Activated T-helper 17 cell treated with anti-CD3 and anti-CD28 coated beads, Interleukin-2, amount 50 U/mL, for 72 hours (primary cell): Measurements from ENCODE around the gene SLC29A3. TPM values are rescaled to one million over a fixed set of nuclear protein-coding genes. Genes with fewer than 3 reads are reported as not detected.
A peak's percentile ranks its signal among the peaks of the same experiment; 100 is the strongest.

Experiments used
- ATAC-seq: fragments of 150-1000 bp; cut with Tn5 transposase; replicated peaks from 2 replicates; pipeline ENCODE4 v1.10.0; 2021; ENCODE audit warnings: mild to moderate bottlenecking, moderate library complexity
- H3K27ac Mint-ChIP-seq: one replicate; pipeline ENCODE4 v1.8.0; 2022; ENCODE audit warnings: mixed read lengths
- H3K27me3 Mint-ChIP-seq: one replicate; pipeline ENCODE4 v1.8.0; 2022; ENCODE audit warnings: mixed read lengths
- H3K36me3 Mint-ChIP-seq: one replicate; pipeline ENCODE4 v1.8.0; 2022; ENCODE audit warnings: low read depth, mild to moderate bottlenecking, mixed read lengths
- H3K4me1 Mint-ChIP-seq: one replicate; pipeline ENCODE4 v1.8.0; 2022; ENCODE audit warnings: mixed read lengths
- H3K4me3 Mint-ChIP-seq: one replicate; pipeline ENCODE4 v1.8.0; 2022; ENCODE audit warnings: mild to moderate bottlenecking, mixed read lengths
- H3K9me3 Mint-ChIP-seq: one replicate; pipeline ENCODE4 v1.8.0; 2022; ENCODE audit warnings: mixed read lengths
- total RNA-seq, 2 donors: library from RNA; stranded (reverse); gene quantifications; one replicate each; pipeline ENCODE4 v1.2.3, GENCODE V29; 2022

The SLC29A3 gene
- total RNA-seq, 2 donors from 2014 or later: 2.7 to 3.4 TPM

GRCh38 chr10:71334221-71334791 is 15.2 kb downstream of the SLC29A3 start:
- H3K4me1 Mint-ChIP-seq: no peaks in the 10 kb centered on the region
- no peaks in the 10 kb centered on the region for H3K27me3 Mint-ChIP-seq
- H3K36me3 Mint-ChIP-seq: peaks cover 6% of the 10 kb centered on the region
- no peak overlapping the region for H3K27ac Mint-ChIP-seq
- no peak for ATAC-seq
- no peaks in the 10 kb centered on the region for H3K9me3 Mint-ChIP-seq
- H3K4me3 Mint-ChIP-seq: no peak overlapping the region

GRCh38 chr10:71335173-71335708 is 16.2 kb downstream of the SLC29A3 start:
- no peak for ATAC-seq
- H3K4me1 Mint-ChIP-seq: no peaks in the 10 kb centered on the region
- H3K9me3 Mint-ChIP-seq: no peaks in the 10 kb centered on the region
- H3K27ac Mint-ChIP-seq: peak overlapping the region; percentile 76
- H3K4me3 Mint-ChIP-seq: no peak overlapping the region
- peaks cover 6% of the 10 kb centered on the region for H3K36me3 Mint-ChIP-seq
- H3K27me3 Mint-ChIP-seq: no peaks in the 10 kb centered on the region

- no peaks in the 10 kb centered on the region for H3K27me3 Mint-ChIP-seq
- no peak overlapping the region for H3K4me3 Mint-ChIP-seq
- no peaks in the 10 kb centered on the region for H3K36me3 Mint-ChIP-seq
- ATAC-seq: no peak
- no peaks in the 10 kb centered on the region for H3K9me3 Mint-ChIP-seq
- no peaks in the 10 kb centered on the region for H3K4me1 Mint-ChIP-seq
- no peak overlapping the region for H3K27ac Mint-ChIP-seq
Measured at GRCh38 chr10:71336632-71337031, 17.6 kb downstream of the SLC29A3 start.

- ATAC-seq: no peak
- H3K27ac Mint-ChIP-seq: no peak overlapping the region
Measured at GRCh38 chr10:71337219-71337701, 18.2 kb downstream of the SLC29A3 start.

DNA sequence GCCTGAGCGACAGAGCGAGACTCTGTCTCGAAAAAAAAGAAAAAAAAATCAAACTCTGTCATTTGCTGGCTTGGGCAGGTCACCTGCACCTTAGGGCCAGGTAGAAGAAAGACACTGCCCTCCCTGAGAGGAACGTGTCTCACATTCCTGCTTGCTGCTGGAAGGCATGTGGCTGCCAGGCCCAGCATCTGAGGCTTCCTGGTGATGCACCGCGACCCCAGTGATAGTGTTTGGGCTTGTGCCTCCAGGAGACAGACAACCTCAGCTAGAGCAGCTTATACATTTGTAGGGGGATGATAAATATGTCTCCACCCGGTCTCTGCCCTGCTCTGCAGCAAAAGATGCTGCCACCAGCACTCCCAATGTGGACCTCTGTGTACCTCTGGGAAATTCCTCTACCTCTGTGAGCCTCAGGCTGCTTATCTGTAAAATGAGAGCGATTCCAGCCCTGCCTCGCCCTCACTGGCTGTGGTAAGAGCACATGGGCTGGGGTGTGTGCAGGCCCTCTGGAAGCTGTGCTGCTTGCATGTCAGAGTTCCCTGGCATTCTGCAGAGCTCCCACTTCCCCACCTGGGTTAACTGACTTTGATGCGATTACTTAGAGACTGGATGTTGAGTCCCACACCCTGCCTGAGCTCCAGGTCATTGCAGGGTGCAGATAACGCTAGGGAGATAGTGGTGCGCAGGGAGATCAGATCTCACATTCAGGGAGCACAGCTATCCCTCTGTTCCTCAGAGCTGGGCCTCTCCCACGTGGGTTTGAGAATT is 19.9 kb downstream of the SLC29A3 start:
- no peak for ATAC-seq
- Mint-ChIP-seq H3K27ac (no peak overlapping the region), H3K36me3 (no peaks in the 10 kb centered on the region), H3K4me1 (no peaks in the 10 kb centered on the region), H3K9me3 (no peaks in the 10 kb centered on the region), H3K27me3 (no peaks in the 10 kb centered on the region), H3K4me3 (no peak overlapping the region)

More at GRCh38 chr10:71337219-71337701, 18.2 kb downstream of the SLC29A3 start:
- H3K36me3 Mint-ChIP-seq: no peaks in the 10 kb centered on the region
- no peaks in the 10 kb centered on the region for H3K4me1 Mint-ChIP-seq
- no peaks in the 10 kb centered on the region for H3K27me3 Mint-ChIP-seq
- H3K9me3 Mint-ChIP-seq: no peaks in the 10 kb centered on the region
- H3K4me3 Mint-ChIP-seq: no peak overlapping the region

DNA sequence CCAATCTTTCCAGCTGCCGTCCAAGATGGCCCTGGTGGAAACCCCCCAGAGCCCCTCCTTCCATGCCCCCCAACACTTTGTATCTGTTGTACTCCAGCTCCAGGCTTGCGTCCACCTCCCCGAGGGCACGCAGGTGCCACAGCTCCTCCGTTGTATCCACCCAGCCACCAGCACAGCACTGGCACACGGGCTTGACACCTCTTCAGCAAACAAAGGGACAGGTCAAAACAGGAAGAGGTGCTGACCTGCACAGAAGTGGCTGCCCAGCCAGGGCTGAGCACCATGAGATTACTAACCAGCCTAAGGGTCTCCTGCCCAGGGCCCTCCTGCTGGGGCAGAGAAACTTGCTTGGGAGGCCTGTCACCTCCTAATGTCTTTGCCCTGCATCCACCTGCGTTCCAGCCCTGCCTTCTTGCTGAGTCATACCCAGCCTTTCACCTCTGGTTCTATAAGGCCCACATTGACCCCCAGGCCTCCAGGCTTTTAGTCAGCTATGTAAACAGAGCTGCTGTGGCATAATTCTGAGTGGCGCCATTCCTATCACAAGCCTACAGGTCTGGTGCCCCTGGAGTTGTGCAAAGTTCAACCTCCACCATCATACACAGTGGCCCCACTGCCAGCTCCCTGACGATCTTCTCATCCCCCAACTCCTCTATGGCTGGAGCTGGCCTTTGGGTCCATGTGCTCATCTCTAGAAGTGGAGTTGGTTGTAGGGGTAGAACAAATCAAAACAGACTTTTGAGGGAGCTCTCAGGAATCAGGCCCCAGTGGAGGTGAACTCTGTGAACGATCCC is 20.9 kb downstream of the SLC29A3 start:
- no peaks in the 10 kb centered on the region for H3K9me3 Mint-ChIP-seq

GRCh38 chr10:71342573-71343391 is 23.7 kb downstream of the SLC29A3 start:
- H3K4me3 Mint-ChIP-seq: no peak overlapping the region
- no peaks in the 10 kb centered on the region for H3K36me3 Mint-ChIP-seq
- no peak overlapping the region for H3K27ac Mint-ChIP-seq
- ATAC-seq: no peak
- no peaks in the 10 kb centered on the region for H3K4me1 Mint-ChIP-seq
- H3K9me3 Mint-ChIP-seq: no peaks in the 10 kb centered on the region
- H3K27me3 Mint-ChIP-seq: no peaks in the 10 kb centered on the region

More for the DNA sequence above, 20.9 kb downstream of the SLC29A3 start:
- Mint-ChIP-seq H3K36me3 (no peaks in the 10 kb centered on the region), H3K4me1 (no peaks in the 10 kb centered on the region), H3K27ac (no peak overlapping the region), H3K27me3 (no peaks in the 10 kb centered on the region), H3K4me3 (no peak overlapping the region)
- ATAC-seq: peak; percentile 21

DNA sequence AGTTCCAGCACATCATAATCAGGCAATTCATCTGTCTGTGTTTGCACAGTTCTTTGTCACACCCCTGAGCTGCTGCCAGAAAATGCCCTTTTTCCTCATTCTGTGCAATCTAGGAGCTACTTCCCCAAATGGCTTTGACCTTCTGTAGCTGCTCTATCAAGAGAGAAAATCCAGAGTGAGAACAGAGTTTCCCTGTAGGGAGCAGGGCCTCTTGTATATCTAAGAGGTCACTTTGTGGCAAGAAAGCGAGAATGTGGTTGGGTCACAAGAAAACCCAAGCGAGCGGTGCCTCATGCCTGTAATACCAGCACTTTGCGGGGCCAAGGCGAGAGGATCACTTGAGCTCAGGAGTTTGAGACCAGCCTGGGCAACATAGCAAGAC is 24.3 kb downstream of the SLC29A3 start:
- Mint-ChIP-seq H3K27me3 (no peaks in the 10 kb centered on the region), H3K4me3 (no peak overlapping the region), H3K9me3 (no peaks in the 10 kb centered on the region), H3K27ac (no peak overlapping the region), H3K4me1 (no peaks in the 10 kb centered on the region), H3K36me3 (no peaks in the 10 kb centered on the region)
- no peak for ATAC-seq

GRCh38 chr10:71344154-71344925 is 25.3 kb downstream of the SLC29A3 start:
- no peaks in the 10 kb centered on the region for H3K4me1 Mint-ChIP-seq
- no peak overlapping the region for H3K27ac Mint-ChIP-seq
- no peaks in the 10 kb centered on the region for H3K27me3 Mint-ChIP-seq
- H3K9me3 Mint-ChIP-seq: no peaks in the 10 kb centered on the region
- H3K36me3 Mint-ChIP-seq: no peaks in the 10 kb centered on the region
- H3K4me3 Mint-ChIP-seq: no peak overlapping the region
- ATAC-seq: no peak

DNA sequence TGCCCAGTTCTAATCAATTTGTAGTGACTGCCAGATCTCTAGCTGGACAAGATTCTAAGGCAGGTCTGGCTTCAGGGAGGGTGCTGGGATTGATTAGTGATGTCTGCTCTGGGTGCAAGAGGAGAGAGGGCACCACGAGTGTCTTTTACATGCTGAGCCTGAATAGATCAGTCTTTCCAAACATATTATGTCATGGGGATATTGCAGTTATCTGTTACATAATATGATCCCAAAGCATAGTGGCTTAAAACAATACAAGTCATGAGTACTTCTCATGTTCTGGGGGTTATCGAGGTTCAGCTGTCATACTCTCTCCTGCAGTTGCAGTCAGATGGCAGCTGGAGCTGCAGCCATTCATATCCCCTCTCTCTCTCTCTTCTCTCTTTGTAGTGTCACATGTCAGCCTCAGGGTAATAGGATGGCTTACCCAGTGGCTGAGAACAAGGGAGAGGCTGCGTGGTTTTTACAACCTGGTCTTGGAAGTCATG is 26.0 kb downstream of the SLC29A3 start:
- Mint-ChIP-seq H3K4me1 (no peaks in the 10 kb centered on the region), H3K9me3 (no peaks in the 10 kb centered on the region), H3K27me3 (no peaks in the 10 kb centered on the region), H3K36me3 (no peaks in the 10 kb centered on the region), H3K27ac (no peak overlapping the region), H3K4me3 (no peak overlapping the region)
- ATAC-seq: no peak

- Mint-ChIP-seq H3K4me1 (no peaks in the 10 kb centered on the region), H3K36me3 (no peaks in the 10 kb centered on the region), H3K27ac (no peak overlapping the region), H3K4me3 (no peak overlapping the region), H3K27me3 (no peaks in the 10 kb centered on the region), H3K9me3 (no peaks in the 10 kb centered on the region)
- ATAC-seq: no peak
Measured at GRCh38 chr10:71345694-71346093, 26.6 kb downstream of the SLC29A3 start.

- H3K4me1 Mint-ChIP-seq: no peaks in the 10 kb centered on the region
- no peaks in the 10 kb centered on the region for H3K27me3 Mint-ChIP-seq
- no peaks in the 10 kb centered on the region for H3K36me3 Mint-ChIP-seq
- H3K4me3 Mint-ChIP-seq: no peak overlapping the region
- no peak for ATAC-seq
- H3K9me3 Mint-ChIP-seq: no peaks in the 10 kb centered on the region
- no peak overlapping the region for H3K27ac Mint-ChIP-seq
Measured at GRCh38 chr10:71346731-71347130, 27.7 kb downstream of the SLC29A3 start.
